ENCODE data around the gene FUOM.

The FUOM gene

GRCh38 chr10:133309720-133310398 is 48.0 kb downstream of the FUOM start:
- no peak for DNase-seq

GRCh38 chr10:133309100-133309719 is 48.6 kb downstream of the FUOM start:
- peak; percentile 46 for DNase-seq

- DNase-seq, result no peak
Observed at GRCh38 chr10:133308421-133309099, 49.3 kb downstream of the FUOM start, which contains the start of the genes TUBGCP2 and ZNF511. Gene TUBGCP2, minus strand, starts transcription at chr10:133308872. Its CDS starts 5,931 bp downstream, at chr10:133302941. Gene ZNF511, plus strand, starts transcription at chr10:133308914. Its CDS starts 30 bp downstream, at chr10:133308944.

- DNase-seq, result peak; percentile 43
Observed at GRCh38 chr10:133307776-133308420, 49.9 kb downstream of the FUOM start.

GRCh38 chr10:133306941-133307379 is 50.9 kb downstream of the FUOM start:
- DNase-seq, result no peak

GRCh38 chr10:133306097-133306476 is 51.7 kb downstream of the FUOM start:
- no peak for DNase-seq
